ENCODE data around the gene TOX4. TPM values are rescaled to one million over a fixed set of nuclear protein-coding genes. Genes with fewer than 3 reads are reported as not detected.

Gene TOX4
- 63.0 TPM for total RNA-seq (ENCODE audit: unreplicated experiment)
- long read RNA-seq, full-length matches to known transcripts: 13 of 23 reads
- long read RNA-seq, partial matches to known transcripts: 10 of 23 reads
- long read RNA-seq, other reads (novel, unspliced or antisense): 0 of 23 reads

GRCh38 chr14:21476925-21477681 is at the start of gene TOX4, which contains the start of gene RAB2B:
TSS of gene TOX4 (plus strand) at chr14:21477195. CDS start at chr14:21477279, 84 bp downstream.
TSS of gene RAB2B (minus strand) at chr14:21476959. CDS start at chr14:21476872, 87 bp downstream.
- peak; percentile 76 for TF ChIP-seq CTCF (IDR thresholded peaks at IDR 0.05; ENCODE audit: partially characterized antibody, unreplicated experiment)
- peaks cover 6% of the 10 kb centered on the region for H3K9me3 Mint-ChIP-seq (ENCODE audit: unreplicated experiment)
- peaks cover 3% of the 10 kb centered on the region for H3K4me1 Mint-ChIP-seq (ENCODE audit: low read depth, unreplicated experiment)
- peaks cover 6% of the 10 kb centered on the region for H3K27me3 Mint-ChIP-seq (ENCODE audit: unreplicated experiment)
- peak within 1 kb of the TSS; percentile 90 for H3K27ac Mint-ChIP-seq (ENCODE audit: unreplicated experiment)
- peak within 1 kb of the TSS; percentile 100 for H3K4me3 Mint-ChIP-seq (ENCODE audit: unreplicated experiment)
- no peaks in the 10 kb centered on the region for H3K36me3 Mint-ChIP-seq (ENCODE audit: unreplicated experiment)
- peak; percentile 93 for DNase-seq

- no peak overlapping the region for H3K4me3 Mint-ChIP-seq (ENCODE audit: unreplicated experiment)
- peaks cover 2% of the 10 kb centered on the region for H3K9me3 Mint-ChIP-seq (ENCODE audit: unreplicated experiment)
- no peaks in the 10 kb centered on the region for H3K36me3 Mint-ChIP-seq (ENCODE audit: unreplicated experiment)
- H3K4me1 Mint-ChIP-seq (ENCODE audit: low read depth, unreplicated experiment): no peaks in the 10 kb centered on the region
- no peaks in the 10 kb centered on the region for H3K27me3 Mint-ChIP-seq (ENCODE audit: unreplicated experiment)
- no peak for TF ChIP-seq CTCF (IDR thresholded peaks at IDR 0.05; ENCODE audit: partially characterized antibody, unreplicated experiment)
- peak overlapping the region; percentile 28 for H3K27ac Mint-ChIP-seq (ENCODE audit: unreplicated experiment)
- no peak for DNase-seq
These were observed 48.1 kb upstream of the TOX4 start for GRCh38 chr14:21428930-21429329.

GRCh38 chr14:21431126-21431525 is 45.9 kb upstream of the TOX4 start:
- TF ChIP-seq CTCF (IDR thresholded peaks at IDR 0.05; ENCODE audit: partially characterized antibody, unreplicated experiment): no peak
- Mint-ChIP-seq H3K36me3 (ENCODE audit: unreplicated experiment) (no peaks in the 10 kb centered on the region), H3K9me3 (ENCODE audit: unreplicated experiment) (peaks cover 2% of the 10 kb centered on the region), H3K27ac (ENCODE audit: unreplicated experiment) (no peak overlapping the region), H3K4me1 (ENCODE audit: low read depth, unreplicated experiment) (peaks cover 5% of the 10 kb centered on the region), H3K4me3 (ENCODE audit: unreplicated experiment) (no peak overlapping the region), H3K27me3 (ENCODE audit: unreplicated experiment) (no peaks in the 10 kb centered on the region)
- DNase-seq: no peak

GRCh38 chr14:21436567-21437062 is 40.4 kb upstream of the TOX4 start:
- Mint-ChIP-seq H3K4me1 (ENCODE audit: low read depth, unreplicated experiment) (peaks cover 11% of the 10 kb centered on the region), H3K27ac (ENCODE audit: unreplicated experiment) (peak overlapping the region; percentile 87), H3K4me3 (ENCODE audit: unreplicated experiment) (peak overlapping the region; percentile 94), H3K36me3 (ENCODE audit: unreplicated experiment) (no peaks in the 10 kb centered on the region), H3K9me3 (ENCODE audit: unreplicated experiment) (no peaks in the 10 kb centered on the region), H3K27me3 (ENCODE audit: unreplicated experiment) (peaks cover 1% of the 10 kb centered on the region)
- no peak for DNase-seq
- no peak for TF ChIP-seq CTCF (IDR thresholded peaks at IDR 0.05; ENCODE audit: partially characterized antibody, unreplicated experiment)

All from glutamatergic neuron (in vitro differentiated cells).